ENCODE data around the gene MRPS17.

GRCh38 chr7:55970561-55970960, 18.9 kb downstream of the MRPS17 start:
- TF ChIP-seq CTCF (IDR thresholded peaks at IDR 0.05; ENCODE audit: low read depth, low read length, poor library complexity, severe bottlenecking) (no peak), EZH2phosphoT487 (IDR thresholded peaks at IDR 0.05; ENCODE audit: borderline replicate concordance, low read length) (no peak)
